GM23338 (cell line): ENCODE results near the gene C13orf46. TPM values are rescaled to one million over a fixed set of nuclear protein-coding genes. Genes with fewer than 3 reads are reported as not detected.

Source experiments
- ATAC-seq: fragments of 200-7000 bp; cut with Tn5 transposase; 3 replicates; pipeline ENCODE4 v1.9.1; 2020
- DNase-seq: peaks from one replicate; pipeline ENCODE4 v3.0.0-alpha.2; 2015; ENCODE audit warnings: low spot score
- H2AFZ ChIP-seq: fragments of 200-600 bp; sonication (generic); 2 replicates; pipeline ENCODE4 v1.8.0; 2016; ENCODE audit warnings: antibody characterized with exemption, mild to moderate bottlenecking, moderate library complexity
- H3F3A ChIP-seq: fragments of 200-600 bp; sonication (generic); replicated peaks from 2 replicates; pipeline ENCODE4 v1.8.0; 2017; ENCODE audit warnings: antibody characterized with exemption, mixed run types, low read depth
- H3K27ac ChIP-seq: fragments of 200-600 bp; sonication (generic); 2 replicates; pipeline ENCODE4 v1.6.1; 2016; ENCODE audit warnings: low read depth
- H3K27me3 ChIP-seq: fragments of 200-600 bp; sonication (generic); 2 replicates; pipeline ENCODE4 v1.8.0; 2016; ENCODE audit warnings: mild to moderate bottlenecking, mixed run types, moderate library complexity; ENCODE audit not compliant: insufficient read depth
- H3K36me3 ChIP-seq: fragments of 200-600 bp; sonication (generic); 2 replicates; pipeline ENCODE4 v1.8.0; 2016; ENCODE audit warnings: mild to moderate bottlenecking; ENCODE audit not compliant: insufficient read depth
- H3K4me1 ChIP-seq: fragments of 200-600 bp; sonication (generic); 2 replicates; pipeline ENCODE4 v1.8.0; 2016; ENCODE audit warnings: mild to moderate bottlenecking, moderate library complexity; ENCODE audit not compliant: insufficient read depth
- H3K4me2 ChIP-seq: fragments of 200-600 bp; sonication (generic); 2 replicates; pipeline ENCODE4 v1.7.1; 2017; ENCODE audit warnings: mixed run types
- H3K4me3 ChIP-seq: fragments of 200-600 bp; sonication (generic); 2 replicates; pipeline ENCODE4 v1.6.1; 2016; ENCODE audit warnings: mixed run types
- H3K79me2 ChIP-seq: fragments of 200-600 bp; sonication (generic); replicated peaks from 2 replicates; pipeline ENCODE4 v1.8.0; 2017; ENCODE audit warnings: mild to moderate bottlenecking; ENCODE audit not compliant: insufficient read depth
- H3K9me2 ChIP-seq: fragments of 200-600 bp; sonication (generic); 2 replicates; pipeline ENCODE4 v1.8.0; 2017; ENCODE audit not compliant: insufficient read depth
- H4K20me1 ChIP-seq: fragments of 200-600 bp; sonication (generic); replicated peaks from 2 replicates; pipeline ENCODE4 v1.8.0; 2017; ENCODE audit warnings: mild to moderate bottlenecking; ENCODE audit not compliant: insufficient read depth
- H3K27ac Mint-ChIP-seq: 2 replicates; pipeline ENCODE4 v1.8.0; 2020; ENCODE audit warnings: inconsistent platforms, mild to moderate bottlenecking, moderate library complexity, mixed read lengths
- H3K27me3 Mint-ChIP-seq: 3 replicates; pipeline ENCODE4 v1.8.0; 2022; ENCODE audit warnings: low read depth, mild to moderate bottlenecking, moderate library complexity, mixed read lengths, inconsistent platforms; ENCODE audit not compliant: insufficient read depth, poor library complexity
- H3K36me3 Mint-ChIP-seq: 3 replicates; pipeline ENCODE4 v1.8.0; 2021; ENCODE audit warnings: low read depth, mild to moderate bottlenecking, inconsistent platforms, moderate library complexity, mixed read lengths
- H3K4me1 Mint-ChIP-seq: 3 replicates; pipeline ENCODE4 v1.8.0; 2020; ENCODE audit warnings: mild to moderate bottlenecking, inconsistent platforms, mixed read lengths
- H3K4me3 Mint-ChIP-seq: 3 replicates; pipeline ENCODE4 v1.8.0; 2021; ENCODE audit warnings: moderate library complexity, mild to moderate bottlenecking, inconsistent platforms, mixed read lengths
- H3K9me3 Mint-ChIP-seq: 3 replicates; pipeline ENCODE4 v1.8.0; 2020; ENCODE audit warnings: moderate library complexity, mild to moderate bottlenecking, inconsistent platforms, mixed read lengths
- CREB1 ChIP-seq: fragments of 250-450 bp; sonication (Bioruptor Pico); IDR thresholded peaks from 2 replicates; pipeline ENCODE4 v1.5.0; 2020; ENCODE audit warnings: low read depth, mild to moderate bottlenecking, moderate library complexity
- CTCF ChIP-seq, 2 experiments: fragments of 200-600 bp in 1 of 2; sonication (generic) in 1 of 2; conservative IDR thresholded peaks; 2 replicates each; pipeline versions ENCODE4 v1.5.1 to v1.6.1; 2016 to 2017; ENCODE audit warnings: antibody characterized with exemption in 2 of 2, low read depth in 2 of 2, mild to moderate bottlenecking in 2 of 2, moderate library complexity in 1 of 2
- EZH2 ChIP-seq: fragments of 200-600 bp; sonication (generic); IDR thresholded peaks from one replicate; pipeline ENCODE4 v1.8.0; 2017; ENCODE audit warnings: antibody characterized with exemption, mild to moderate bottlenecking, low read depth; ENCODE audit not compliant: unreplicated experiment
- EZH2phosphoT487 ChIP-seq: fragments of 200-600 bp; sonication (generic); IDR thresholded peaks from one replicate; pipeline ENCODE4 v1.8.1; 2018; ENCODE audit warnings: antibody characterized with exemption; ENCODE audit not compliant: unreplicated experiment
- JUNB ChIP-seq: IDR thresholded peaks from one replicate; pipeline ENCODE4 v1.6.1; 2016; ENCODE audit warnings: antibody characterized with exemption; ENCODE audit not compliant: unreplicated experiment
- NANOG ChIP-seq: IDR thresholded peaks from 2 replicates; pipeline ENCODE4 v1.6.1; 2016; ENCODE audit warnings: antibody characterized with exemption, borderline replicate concordance
- POLR2AphosphoS5 ChIP-seq: IDR thresholded peaks from 2 replicates; pipeline ENCODE4 v1.6.1; 2016; ENCODE audit warnings: antibody characterized with exemption, low read depth
- REST ChIP-seq: IDR thresholded peaks from one replicate; pipeline ENCODE4 v1.6.1; 2018; ENCODE audit warnings: antibody characterized with exemption; ENCODE audit not compliant: unreplicated experiment
- STAT1 ChIP-seq: IDR thresholded peaks from one replicate; pipeline ENCODE4 v1.6.1; 2016; ENCODE audit warnings: antibody characterized with exemption; ENCODE audit not compliant: unreplicated experiment
- ZNF114 ChIP-seq: fragments of 250-450 bp; sonication (Bioruptor Pico); IDR thresholded peaks from 2 replicates; pipeline ENCODE4 v1.5.0; 2020; ENCODE audit warnings: mild to moderate bottlenecking, moderate library complexity
- ZNF331 ChIP-seq: fragments of 250-450 bp; sonication (Bioruptor Pico); IDR thresholded peaks from 2 replicates; pipeline ENCODE4 v1.5.0; 2020; ENCODE audit warnings: low read depth, mild to moderate bottlenecking, moderate library complexity
- ZNF462 ChIP-seq: fragments of 250-450 bp; sonication (Bioruptor Pico); IDR thresholded peaks from 2 replicates; pipeline ENCODE4 v1.5.0; 2020; ENCODE audit warnings: mild to moderate bottlenecking, moderate library complexity
- polyA plus RNA-seq: library from polyadenylated mRNA; unstranded; fragments of >200 nt; fragmentation: Nextera tagmentation; extraction: Ambion mirVana; gene quantifications from 2 replicates; pipeline ENCODE4 v1.2.1, GENCODE V29; 2016
- total RNA-seq: library from RNA; depleted of rRNA; stranded (reverse); fragments of >200 nt; shearing (Covaris generic); gene quantifications from 2 replicates; pipeline ENCODE4 v1.2.3, GENCODE V29; 2014
- TF ChIP-seq, protein P1 (sequence below): IDR thresholded peaks from 2 replicates; pipeline ENCODE4 v1.6.1; 2016; ENCODE audit warnings: antibody characterized with exemption

C13orf46 gene
- total and polyA plus RNA-seq, 2 experiments from 2014 or later = 0.44 to 1.5 TPM

- no peaks in the 10 kb centered on the region for H3K9me2 ChIP-seq
- Mint-ChIP-seq H3K36me3 (no peaks in the 10 kb centered on the region), H3K27ac (no peak overlapping the region), H3K9me3 (peaks cover 3% of the 10 kb centered on the region; the same call in 1 of the 3 replicates), H3K4me1 (peaks cover 13% of the 10 kb centered on the region), H3K4me3 (no peak overlapping the region), H3K27me3 (peaks cover 4% of the 10 kb centered on the region)
- H3K79me2 ChIP-seq = no peaks in the 10 kb centered on the region
- H3K27me3 ChIP-seq = no peaks in the 10 kb centered on the region
- no peaks in the 10 kb centered on the region for H3F3A ChIP-seq
- TF ChIP-seq ZNF114 (no peak), NANOG (no peak), ZNF462 (CRISPR knock-in tag) (no peak), REST (no peak), EZH2 (no peak), CREB1 (CRISPR knock-in tag) (no peak), POLR2AphosphoS5 (no peak), JUNB (no peak), EZH2phosphoT487 (no peak), CTCF (conservative IDR thresholded peaks at IDR 0.05; ENCODE audit: low read depth in 2 of 2) (no peak), STAT1 (no peak), ZNF331 (no peak)
- TF ChIP-seq, protein P1, sequence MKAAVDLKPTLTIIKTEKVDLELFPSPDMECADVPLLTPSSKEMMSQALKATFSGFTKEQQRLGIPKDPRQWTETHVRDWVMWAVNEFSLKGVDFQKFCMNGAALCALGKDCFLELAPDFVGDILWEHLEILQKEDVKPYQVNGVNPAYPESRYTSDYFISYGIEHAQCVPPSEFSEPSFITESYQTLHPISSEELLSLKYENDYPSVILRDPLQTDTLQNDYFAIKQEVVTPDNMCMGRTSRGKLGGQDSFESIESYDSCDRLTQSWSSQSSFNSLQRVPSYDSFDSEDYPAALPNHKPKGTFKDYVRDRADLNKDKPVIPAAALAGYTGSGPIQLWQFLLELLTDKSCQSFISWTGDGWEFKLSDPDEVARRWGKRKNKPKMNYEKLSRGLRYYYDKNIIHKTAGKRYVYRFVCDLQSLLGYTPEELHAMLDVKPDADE = no peak
- H3K36me3 ChIP-seq = no peaks in the 10 kb centered on the region
- DNase-seq (no peak), ATAC-seq (no peak)
- no peak overlapping the region for H3K4me2 ChIP-seq
- no peak overlapping the region for H3K4me3 ChIP-seq
- no peak overlapping the region for H2AFZ ChIP-seq
- no peak overlapping the region for H3K27ac ChIP-seq
- H3K4me1 ChIP-seq = no peaks in the 10 kb centered on the region
- no peaks in the 10 kb centered on the region for H4K20me1 ChIP-seq
These were observed 67.9 kb downstream of the C13orf46 start for GRCh38 chr13:113905942-113906341.
